GM10248 (cell line): ENCODE results near the gene TUBGCP6.

Experiments used
- CTCF ChIA-PET: fragments of 300-600 bp; sonication (Branson Sonifier 250); formaldehyde crosslinking; extraction: SDS; loops from one replicate; lab custom pipeline; 2021; ENCODE audit warnings: antibody characterized with exemption; lab: Yijun Ruan, JAX
- POLR2A ChIA-PET: fragments of 350-650 bp; sonication (Branson Sonifier 250); formaldehyde crosslinking; extraction: SDS; loops from one replicate; lab custom pipeline; 2020; ENCODE audit warnings: antibody characterized with exemption; lab: Yijun Ruan, JAX
- DNase-seq: peaks from one replicate; pipeline ENCODE4 v3.0.0; 2012; ENCODE audit errors: extremely low spot score
- CTCF ChIP-seq: IDR thresholded peaks from 2 replicates; pipeline ENCODE4 v1.5.1; 2012; ENCODE audit warnings: mild to moderate bottlenecking, low read depth; ENCODE audit errors: extremely low read depth, missing control alignments, control extremely low read depth

TUBGCP6 gene

DNA sequence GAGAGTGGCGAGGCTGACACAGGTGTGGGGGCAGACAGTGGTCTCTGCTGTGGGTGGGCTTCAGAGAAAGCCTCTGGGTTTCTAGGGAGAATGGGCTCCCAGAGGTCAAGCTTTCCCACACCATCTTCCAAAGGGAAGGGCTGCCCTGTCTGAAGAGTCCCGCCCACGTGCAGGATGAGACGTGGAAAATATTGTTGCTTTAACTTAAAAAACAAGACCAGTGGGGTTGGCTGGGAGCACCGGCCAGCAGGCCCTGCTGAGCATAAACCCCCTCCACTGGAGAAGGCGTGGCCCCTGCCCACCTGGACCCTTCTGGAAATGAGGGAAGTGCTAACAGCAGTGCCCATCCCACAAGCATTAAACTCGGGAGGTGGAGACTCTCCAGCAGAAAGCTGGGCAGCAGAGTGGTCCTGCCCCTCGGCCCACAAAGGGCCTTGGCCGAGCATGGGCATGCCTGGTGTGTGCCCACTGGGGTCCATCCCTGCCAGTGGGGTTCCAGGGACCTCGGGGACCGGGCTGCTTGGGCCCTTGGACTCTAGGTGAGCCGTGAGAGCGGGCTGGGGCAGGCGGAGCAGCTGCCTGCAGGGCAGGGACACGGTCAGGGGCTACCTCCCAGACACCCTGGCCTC lies 28.7 kb downstream of the TUBGCP6 start:
- no peak for DNase-seq
- no peak for TF ChIP-seq CTCF
- CTCF ChIA-PET, result interaction anchor here (0.9 to 4.1 kb wide), 2 partner anchors 8 to 67 kb away, joined by 3 to 17 read pairs; no protein-coding TSS in a partner anchor
- POLR2A ChIA-PET, result interaction anchor here (0.6 kb wide), 2 partner anchors 47 to 307 kb away, joined by 3 to 6 read pairs; no protein-coding TSS in a partner anchor

DNA sequence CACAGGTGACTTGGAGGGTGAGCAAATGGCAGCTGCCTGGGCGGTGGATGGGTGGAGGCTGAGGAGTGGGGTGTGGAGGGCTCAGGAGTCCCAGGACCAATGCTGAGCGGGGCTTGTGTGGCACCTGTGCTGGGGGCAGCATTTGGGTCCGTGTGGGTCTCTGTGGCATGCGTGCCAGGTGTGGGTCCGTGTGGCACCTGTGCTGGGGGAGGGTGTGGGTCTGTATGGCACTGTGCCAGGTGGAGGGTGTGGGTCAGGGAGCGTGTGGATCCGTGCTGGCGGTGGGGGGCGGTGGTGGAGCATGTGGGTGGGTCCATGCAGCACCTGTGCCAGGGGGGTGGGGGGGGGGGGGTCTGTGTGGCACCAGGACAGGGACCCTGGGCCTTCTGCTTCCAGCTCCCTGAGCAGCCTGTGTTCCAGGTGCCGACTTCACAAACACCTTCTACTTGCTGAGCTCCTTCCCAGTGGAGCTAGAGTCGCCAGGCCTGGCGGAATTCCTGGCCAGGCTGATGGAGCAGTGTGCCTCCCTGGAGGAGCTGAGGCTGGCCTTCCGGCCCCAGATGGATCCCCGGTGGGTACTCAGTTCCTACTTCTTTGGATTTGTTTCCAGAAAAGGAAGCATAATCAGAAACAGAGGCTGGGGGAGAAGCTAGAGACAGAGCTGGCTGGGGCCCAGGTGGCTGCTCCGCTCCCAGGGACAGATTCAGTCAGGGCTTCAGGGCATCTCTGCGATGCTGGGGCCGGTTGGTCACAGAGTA lies 29.3 kb downstream of the TUBGCP6 start:
- no peak for DNase-seq
- POLR2A ChIA-PET, result interaction anchor here (0.6 kb wide), 2 partner anchors 47 to 306 kb away, joined by 3 to 6 read pairs; no protein-coding TSS in a partner anchor
- CTCF ChIA-PET, result interaction anchor here (0.9 to 4.1 kb wide), 5 partner anchors 7 to 285 kb away, joined by 3 to 17 read pairs (median 3); no protein-coding TSS in a partner anchor
- TF ChIP-seq CTCF, result no peak

GRCh38 chr22:50213263-50213662 lies 31.6 kb downstream of the TUBGCP6 start:
- CTCF ChIA-PET, result interaction anchor here (2.8 to 4.1 kb wide), 2 partner anchors 8 to 64 kb away, joined by 7 to 17 read pairs; no protein-coding TSS in a partner anchor

GRCh38 chr22:50211147-50211546 lies 33.7 kb downstream of the TUBGCP6 start:
- no peak for TF ChIP-seq CTCF
- DNase-seq, result no peak
- ChIA-PET POLR2A (no interaction called here), CTCF (interaction anchor here (0.8 to 2.8 kb wide), 5 partner anchors 10 to 280 kb away, joined by 3 to 21 read pairs (median 6); no protein-coding TSS in a partner anchor)

More at GRCh38 chr22:50213263-50213662, 31.6 kb downstream of the TUBGCP6 start:
- no peak for TF ChIP-seq CTCF
- DNase-seq, result no peak
- POLR2A ChIA-PET, result interaction anchor here (0.6 kb wide), 1 partner anchor 15 kb away, joined by 3 read pairs; no protein-coding TSS in a partner anchor

DNA sequence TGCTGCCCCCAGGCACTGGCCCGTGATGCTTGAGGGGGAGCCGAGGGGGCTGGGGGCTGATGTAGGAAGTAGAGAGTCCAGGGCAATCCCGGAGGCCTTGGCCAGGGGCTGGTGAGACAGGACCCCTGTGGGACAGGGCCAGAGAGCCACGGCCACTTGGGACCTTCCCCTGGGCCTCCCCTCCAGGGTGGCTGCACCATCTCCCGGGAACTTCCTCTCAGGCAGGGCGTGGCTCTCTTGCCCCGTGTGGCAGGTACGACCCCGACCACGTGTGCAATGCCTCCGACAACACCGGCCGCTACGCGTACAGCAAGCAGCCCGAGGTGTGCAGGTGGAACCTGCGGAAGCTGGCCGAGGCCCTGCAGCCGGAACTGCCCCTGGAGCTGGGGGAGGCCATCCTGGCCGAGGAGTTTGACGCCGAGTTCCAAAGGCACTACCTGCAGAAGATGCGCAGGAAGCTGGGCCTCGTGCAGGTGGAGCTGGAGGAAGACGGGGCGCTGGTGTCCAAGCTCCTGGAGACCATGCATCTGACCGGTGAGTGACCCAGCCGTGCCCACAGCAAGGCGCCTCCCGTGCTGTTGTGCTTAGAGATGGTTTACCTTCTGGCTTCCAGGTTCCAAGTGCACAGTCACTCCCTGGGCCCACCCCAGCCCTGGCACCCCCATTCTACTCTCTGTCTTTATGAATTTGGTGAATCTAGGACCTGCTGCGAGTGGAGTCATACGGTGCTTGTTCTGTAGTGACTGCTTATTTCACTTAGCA lies 34.3 kb downstream of the TUBGCP6 start:
- POLR2A ChIA-PET, result no interaction called here
- no peak for DNase-seq

More for the DNA sequence above, 34.3 kb downstream of the TUBGCP6 start:
- CTCF ChIA-PET, result interaction anchor here (1.2 to 2.8 kb wide), 4 partner anchors 10 to 280 kb away, joined by 3 to 21 read pairs (median 6); no protein-coding TSS in a partner anchor
- TF ChIP-seq CTCF, result no peak
